GM15510 (cell line): ENCODE results near the gene EPHA8.

Experiments used
- POLR2A ChIP-seq: IDR thresholded peaks from 3 replicates; pipeline ENCODE4 v1.6.1; 2011; ENCODE audit warnings: borderline replicate concordance; ENCODE audit not compliant: insufficient read length; ENCODE audit errors: extremely low read depth

Gene EPHA8

GRCh38 chr1:22550021-22550420, 13.3 kb upstream of the EPHA8 start:
- no peak for TF ChIP-seq POLR2A

GRCh38 chr1:22551591-22551990, 11.7 kb upstream of the EPHA8 start:
- no peak for TF ChIP-seq POLR2A

- no peak for TF ChIP-seq POLR2A
These were observed 11.3 kb upstream of the EPHA8 start for GRCh38 chr1:22552021-22552420.

GRCh38 chr1:22553104-22553880, 10.0 kb upstream of the EPHA8 start:
- TF ChIP-seq POLR2A = no peak

- no peak for TF ChIP-seq POLR2A
These were observed 9.2 kb upstream of the EPHA8 start for GRCh38 chr1:22553991-22554522.

GRCh38 chr1:22555371-22555656, 8.0 kb upstream of the EPHA8 start:
- TF ChIP-seq POLR2A = no peak

- TF ChIP-seq POLR2A = no peak
These were observed 6.7 kb upstream of the EPHA8 start for GRCh38 chr1:22556391-22557104.

GRCh38 chr1:22557341-22557950, 5.8 kb upstream of the EPHA8 start:
- no peak for TF ChIP-seq POLR2A

- no peak for TF ChIP-seq POLR2A
These were observed 648 bp downstream of the EPHA8 start for GRCh38 chr1:22563671-22564602.

- no peak for TF ChIP-seq POLR2A
These were observed 2.9 kb downstream of the EPHA8 start for GRCh38 chr1:22566161-22566560.

- no peak for TF ChIP-seq POLR2A
These were observed 3.9 kb downstream of the EPHA8 start for GRCh38 chr1:22567197-22567596.

- no peak for TF ChIP-seq POLR2A
These were observed 4.7 kb downstream of the EPHA8 start for GRCh38 chr1:22567994-22568393.

GRCh38 chr1:22569269-22569668, 6.0 kb downstream of the EPHA8 start:
- no peak for TF ChIP-seq POLR2A

GRCh38 chr1:22570140-22570909, 7.0 kb downstream of the EPHA8 start:
- no peak for TF ChIP-seq POLR2A
